Stimulated activated CD4-positive, alpha-beta T cell treated with anti-CD3 and anti-CD28 coated beads, Interleukin-4, amount 100 ng/mL, for 24 hours (primary cell): ENCODE results near the gene FAM24B.
"Not testable (repeated sequence)": the region's sequence is repeated elsewhere in the genome, so short reads cannot be mapped to it uniquely, and the experiment has no call there.

Experiments used
- DNase-seq: peaks from one replicate; pipeline ENCODE4 v3.0.0-alpha.2; 2020

Gene FAM24B

DNA sequence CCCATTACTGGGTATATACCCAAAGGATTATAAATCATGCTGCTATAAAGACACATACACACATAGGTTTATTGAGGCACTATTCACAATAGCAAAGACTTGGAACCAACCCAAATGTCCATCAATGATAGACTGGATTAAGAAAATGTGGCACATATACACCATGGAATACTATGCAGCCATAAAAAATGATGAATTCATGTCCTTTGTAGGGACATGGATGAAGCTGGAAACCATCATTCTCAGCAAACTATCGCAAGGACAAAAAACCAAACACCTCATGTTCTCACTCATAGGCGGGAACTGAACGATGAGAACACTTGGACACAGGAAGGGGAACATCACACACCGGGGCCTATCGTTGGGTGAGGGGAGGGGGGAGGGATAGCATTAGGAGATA lies 21.3 kb downstream of the FAM24B start:
- not testable (repeated sequence) for DNase-seq

- DNase-seq, result no peak
These were observed 22.5 kb downstream of the FAM24B start for GRCh38 chr10:122856902-122857301.

- no peak for DNase-seq
These were observed 23.6 kb downstream of the FAM24B start for GRCh38 chr10:122855745-122856144.

GRCh38 chr10:122854648-122855047 lies 24.7 kb downstream of the FAM24B start:
- no peak for DNase-seq

DNA sequence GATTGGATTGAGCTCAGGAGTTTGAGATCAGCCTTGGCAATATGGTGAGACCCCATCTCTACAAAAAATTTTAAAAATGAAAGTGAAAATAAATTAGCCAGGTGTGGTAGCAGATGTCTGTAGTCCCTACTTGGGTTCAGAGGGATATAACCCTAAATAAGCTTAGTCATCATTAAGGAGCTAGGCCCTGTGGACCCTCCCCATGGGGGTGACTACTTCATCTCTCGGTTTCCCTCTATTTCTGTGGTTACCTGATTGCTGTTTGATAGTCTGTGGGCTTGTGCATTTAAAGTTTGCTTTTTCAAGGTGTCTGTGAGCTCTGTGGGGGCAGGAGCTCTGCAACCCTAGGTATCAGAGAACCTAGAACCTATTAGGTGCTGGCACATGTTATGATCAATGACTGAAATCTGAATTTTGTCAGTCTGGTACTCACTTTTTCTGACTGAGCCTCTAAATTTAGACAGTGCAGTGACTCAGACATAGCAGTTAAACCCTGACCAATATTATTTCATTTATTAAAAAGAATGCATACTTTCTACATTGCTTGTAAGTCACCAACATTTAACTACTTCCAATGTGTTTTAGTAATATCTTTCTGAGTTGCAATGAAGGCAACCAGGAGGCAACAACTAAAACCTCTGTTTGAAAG lies 25.6 kb downstream of the FAM24B start:
- DNase-seq, result no peak

DNA sequence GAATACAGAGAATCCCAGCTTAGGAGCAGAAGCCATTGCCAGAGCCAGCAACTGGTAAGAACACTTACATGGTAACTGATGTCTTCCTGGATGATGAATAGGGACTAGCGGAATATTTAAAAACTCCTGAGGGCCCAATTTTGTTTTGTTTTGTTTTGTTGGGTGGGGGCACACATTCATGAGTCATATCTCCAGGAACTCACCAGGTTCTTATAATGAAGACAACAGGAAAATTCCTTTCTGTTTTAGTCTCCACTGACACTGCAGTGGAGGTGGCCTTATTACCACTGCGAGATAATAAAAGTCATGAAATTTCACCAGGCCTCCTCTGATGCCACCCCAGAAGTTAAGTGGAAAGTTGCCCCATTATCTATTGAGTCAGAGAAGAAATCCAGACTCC lies 27.1 kb downstream of the FAM24B start:
- no peak for DNase-seq

- no peak for DNase-seq
These were observed 28.4 kb downstream of the FAM24B start for GRCh38 chr10:122850705-122851640.

- DNase-seq, result no peak
These were observed 29.3 kb downstream of the FAM24B start for GRCh38 chr10:122849900-122850605.

GRCh38 chr10:122849090-122849489 lies 30.3 kb downstream of the FAM24B start:
- no peak for DNase-seq

DNA sequence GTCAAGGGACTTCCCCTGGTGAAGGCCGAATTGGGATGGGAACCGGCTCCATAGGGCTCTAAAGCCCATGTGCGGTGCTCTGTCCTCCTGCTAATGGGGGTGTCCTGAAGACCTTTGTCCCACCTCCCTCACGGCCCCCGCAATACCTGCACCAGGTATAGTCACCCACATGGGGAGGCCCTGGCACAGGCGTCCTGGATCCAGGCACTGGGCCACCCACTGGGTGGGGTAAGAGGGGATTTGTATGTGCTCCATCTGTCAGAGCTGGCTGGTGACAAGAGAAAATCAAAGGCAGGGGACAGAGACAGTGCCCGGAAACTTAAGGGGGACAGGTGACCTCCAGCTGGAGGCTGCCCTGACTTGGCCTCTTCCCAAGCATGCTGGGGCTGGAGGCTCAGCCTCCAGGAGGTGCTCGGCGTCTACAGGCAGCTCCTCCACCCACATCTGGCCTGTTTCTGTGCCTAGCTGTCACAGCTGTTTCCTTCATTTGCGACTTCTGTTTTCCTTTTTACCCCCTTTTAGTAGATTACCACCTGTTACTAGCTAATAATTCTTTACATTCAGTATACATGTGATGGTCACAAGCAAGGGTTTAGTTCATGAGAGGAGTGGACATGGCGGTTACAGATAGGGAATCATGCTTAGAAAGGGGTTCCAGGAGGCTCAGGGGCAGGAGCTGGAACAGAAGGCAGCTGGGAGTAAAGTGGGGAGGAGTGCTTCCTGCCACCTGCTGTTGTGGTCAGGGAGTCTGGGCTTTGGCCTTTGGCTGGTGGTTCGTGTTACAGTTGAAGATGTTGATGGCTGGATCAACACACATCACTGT lies 31.4 kb downstream of the FAM24B start:
- DNase-seq, result no peak

- DNase-seq, result no peak
These were observed 33.5 kb downstream of the FAM24B start, which contains the start of gene CUZD1 for GRCh38 chr10:122845783-122846332. Gene CUZD1, minus strand, starts transcription at chr10:122845857. Its CDS starts 14 bp downstream, at chr10:122845843.

- DNase-seq, result no peak
These were observed 35.2 kb downstream of the FAM24B start for GRCh38 chr10:122844146-122844545.

DNA sequence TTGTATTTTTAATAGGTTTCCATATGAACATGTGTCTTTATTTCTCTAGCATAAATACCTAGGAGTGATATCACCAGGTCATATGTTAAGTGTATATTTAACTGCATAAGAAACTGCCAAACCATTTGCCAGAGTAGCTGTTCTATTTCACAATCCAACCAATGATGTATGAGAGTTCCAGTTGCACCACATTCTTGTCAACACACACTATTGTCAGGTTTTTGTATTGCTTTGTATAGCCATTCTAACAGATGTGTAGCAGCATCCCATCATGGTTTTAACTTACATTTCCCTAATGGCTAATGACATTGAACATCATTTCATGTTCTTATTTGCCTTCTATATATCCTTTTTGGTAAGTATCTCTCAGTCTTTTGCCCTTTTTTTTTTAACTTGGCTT lies 37.8 kb downstream of the FAM24B start:
- DNase-seq, result no peak

DNA sequence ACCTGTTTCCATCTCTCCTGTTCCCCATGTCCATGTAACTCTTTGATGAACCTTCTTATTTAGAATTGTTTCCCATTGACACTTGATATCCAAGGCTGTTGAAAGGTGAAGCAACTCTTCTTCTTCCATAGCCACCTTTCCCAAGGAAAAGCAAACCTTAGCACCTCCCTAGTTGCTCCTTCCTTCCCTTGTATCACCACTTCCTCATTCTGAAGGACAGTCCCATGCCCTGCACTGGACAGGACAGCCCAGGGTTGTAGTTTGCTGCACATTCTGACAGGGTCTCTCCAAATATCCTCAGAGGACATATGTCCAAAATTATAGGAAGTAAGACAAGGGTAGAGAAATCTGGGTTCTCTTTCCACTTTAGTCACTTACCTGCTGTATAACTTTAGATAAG lies 39.9 kb downstream of the FAM24B start:
- no peak for DNase-seq

DNA sequence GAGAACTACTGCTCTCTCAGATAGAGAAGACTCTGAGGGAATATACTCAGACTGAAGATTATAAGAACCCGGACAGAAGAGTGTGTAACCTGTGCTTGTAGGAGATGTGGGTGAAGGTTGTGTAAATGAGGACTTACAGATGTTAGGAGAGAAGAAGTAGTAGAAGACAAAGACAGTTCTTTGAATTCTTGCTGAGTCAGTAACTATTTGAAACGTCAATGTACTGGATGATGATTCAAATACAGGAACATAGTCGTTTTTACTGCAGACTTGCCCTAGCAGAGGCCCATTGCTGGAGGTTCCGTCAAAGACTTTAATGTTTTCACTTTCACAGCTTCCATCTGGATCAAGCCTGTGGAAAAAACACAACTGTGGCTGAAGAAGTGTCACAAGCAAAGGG lies 40.5 kb downstream of the FAM24B start:
- no peak for DNase-seq

DNA sequence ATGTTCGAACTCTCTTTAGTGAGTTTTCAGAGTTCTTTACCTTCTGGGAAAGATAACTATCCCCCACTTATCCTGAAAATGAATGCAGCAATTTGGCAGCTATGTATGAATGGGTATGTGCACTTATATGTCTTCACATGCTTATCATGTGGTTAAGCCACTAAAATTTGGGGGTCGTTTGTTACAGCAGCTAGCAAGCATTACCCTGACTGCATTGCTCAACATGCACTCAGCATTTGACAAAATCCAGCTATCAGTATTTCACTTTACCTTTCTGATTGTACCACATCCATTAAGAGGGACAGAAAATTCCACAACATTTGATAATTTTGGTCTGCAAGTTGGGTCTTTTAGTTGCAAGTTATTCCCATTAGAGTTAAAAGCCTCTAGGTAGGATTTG lies 43.5 kb downstream of the FAM24B start:
- DNase-seq, result no peak

- DNase-seq, result no peak
These were observed 48.4 kb downstream of the FAM24B start for GRCh38 chr10:122830965-122831353.

DNA sequence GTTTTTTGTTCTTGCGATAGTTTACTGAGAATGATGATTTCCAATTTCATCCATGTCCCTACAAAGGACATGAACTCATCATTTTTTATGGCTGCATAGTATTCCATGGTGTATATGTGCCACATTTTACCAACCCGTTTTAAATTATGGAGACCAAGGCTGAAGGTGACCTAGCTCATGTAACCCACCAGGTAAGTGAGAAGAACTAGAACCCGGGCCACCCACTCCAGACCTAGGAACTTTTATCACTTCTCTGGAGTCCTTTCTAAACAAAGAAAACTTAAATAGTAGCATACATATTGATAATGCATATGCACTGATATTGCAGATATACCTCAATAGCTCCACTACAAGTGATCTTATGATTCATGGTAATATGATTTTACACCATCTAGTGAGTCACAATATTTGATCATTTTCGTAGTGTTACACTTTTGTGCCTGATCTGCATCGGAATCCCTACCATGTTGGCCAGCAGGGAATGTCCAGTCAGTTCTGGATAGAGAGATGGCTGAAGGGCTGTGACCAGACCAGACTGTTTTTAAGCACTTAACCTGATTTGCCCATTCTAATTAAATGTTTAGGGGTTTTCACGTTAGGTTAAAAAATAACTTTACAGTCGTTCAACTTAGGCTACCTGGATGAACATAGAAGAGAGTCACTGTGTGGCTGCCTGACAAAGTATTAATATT lies 49.0 kb downstream of the FAM24B start:
- DNase-seq, result no peak

DNA sequence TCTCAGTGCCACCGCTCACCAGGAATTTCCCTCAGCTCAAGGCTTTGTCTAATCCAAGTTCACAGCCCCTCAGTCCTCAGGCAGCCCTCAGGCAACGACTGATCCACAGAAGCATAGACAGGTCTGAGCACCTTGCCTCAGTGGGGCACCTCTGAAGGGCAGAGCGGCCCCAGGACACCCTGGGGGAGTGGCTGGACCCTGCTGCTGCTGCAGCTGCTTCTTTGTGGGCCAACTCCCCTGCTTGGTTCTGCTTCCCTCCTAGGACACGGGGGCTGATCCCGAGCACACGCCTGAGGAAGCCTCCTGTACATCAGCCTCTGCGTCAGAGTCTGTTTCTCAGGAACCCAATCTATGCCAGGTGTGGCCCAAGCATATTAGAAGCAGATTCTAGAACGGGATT lies 49.9 kb downstream of the FAM24B start:
- DNase-seq, result no peak

DNA sequence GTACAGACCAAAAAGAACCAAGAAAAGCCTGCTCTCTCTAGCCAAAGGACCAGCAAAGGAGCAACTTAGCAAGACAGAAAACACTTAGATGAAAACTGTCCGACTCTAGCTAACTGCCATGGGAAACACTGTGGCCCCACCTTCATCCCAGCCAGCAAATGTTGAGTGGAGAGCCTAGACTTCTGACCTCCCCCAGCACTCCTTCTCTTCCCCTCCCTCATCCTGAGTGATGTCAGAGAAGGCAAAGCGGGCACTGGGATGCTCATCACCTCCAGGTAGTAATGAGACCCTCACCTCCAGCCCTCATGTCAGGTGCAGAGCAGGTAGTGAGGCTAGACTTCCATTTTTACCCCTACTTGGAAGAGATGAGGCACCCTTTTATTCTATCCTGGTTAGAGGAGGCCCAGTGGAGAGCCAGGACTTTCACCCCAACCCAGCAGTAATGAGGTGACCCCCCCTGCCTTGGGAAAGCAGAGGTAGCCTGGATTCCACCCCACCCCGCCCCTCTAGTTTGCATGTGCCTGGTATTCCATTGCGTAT lies 50.6 kb downstream of the FAM24B start:
- DNase-seq, result no peak

GRCh38 chr10:122827302-122827701 lies 52.1 kb downstream of the FAM24B start:
- DNase-seq, result no peak
